K562 (cell line): Measurements from ENCODE around the gene PAPOLB. TPM values are rescaled to one million over a fixed set of nuclear protein-coding genes. Genes with fewer than 3 reads are reported as not detected.

Experiments used
- ARID2 ChIP-seq: fragments of 450-650 bp; IDR thresholded peaks from 2 replicates; pipeline ENCODE4 v1.6.1; 2017; ENCODE audit warnings: antibody characterized with exemption, mild to moderate bottlenecking
- C11orf30 ChIP-seq: fragments of 450-650 bp; IDR thresholded peaks from 2 replicates; pipeline ENCODE4 v1.6.1; 2016; ENCODE audit warnings: low read depth, mild to moderate bottlenecking
- CBX1 ChIP-seq: sonication (generic); IDR thresholded peaks from 2 replicates; pipeline ENCODE4 v1.6.1; 2016; ENCODE audit warnings: antibody characterized with exemption, low read depth, mild to moderate bottlenecking
- GTF2E2 ChIP-seq: fragments of 200-800 bp; sonication (Bioruptor generic); IDR thresholded peaks from 2 replicates; pipeline ENCODE4 v1.6.1; 2016; ENCODE audit warnings: missing genetic modification characterization, missing compliant biosample characterization
- JUNB ChIP-seq: fragments of 450-650 bp; formaldehyde crosslinking; conservative IDR thresholded peaks from 2 replicates; pipeline ENCODE4 v1.4.0; 2020; ENCODE audit warnings: mild to moderate bottlenecking
- PCBP2 ChIP-seq: fragments of 200-400 bp; formaldehyde crosslinking; IDR thresholded peaks from 2 replicates; pipeline ENCODE4 v1.6.1; 2018; ENCODE audit warnings: low read length, low read depth, mild to moderate bottlenecking, moderate library complexity; ENCODE audit not compliant: poor library complexity, severe bottlenecking
- POU5F1 ChIP-seq: fragments of 150-350 bp; IDR thresholded peaks from 2 replicates; pipeline ENCODE4 v1.6.1; 2014; ENCODE audit warnings: borderline replicate concordance, low read length, low read depth, mild to moderate bottlenecking; ENCODE audit not compliant: partially characterized antibody
- SETDB1 ChIP-seq: IDR thresholded peaks from one replicate; pipeline ENCODE4 v1.6.1; 2012; ENCODE audit warnings: low read length, control low read depth, inconsistent platforms
- SMARCA5 ChIP-seq: fragments of 450-650 bp; IDR thresholded peaks from 2 replicates; pipeline ENCODE4 v1.6.1; 2016
- THRB ChIP-seq: fragments of 450-650 bp; formaldehyde crosslinking; conservative IDR thresholded peaks from 2 replicates; pipeline ENCODE4 v1.4.0; 2022; ENCODE audit warnings: mild to moderate bottlenecking, missing genetic modification characterization
- TRIM28 ChIP-seq: fragments of 450-650 bp; IDR thresholded peaks from 2 replicates; pipeline ENCODE4 v1.6.1; 2017
- ZBED1 ChIP-seq: IDR thresholded peaks from 2 replicates; pipeline ENCODE4 v1.6.1; 2014
- ZBTB17 ChIP-seq: fragments of 450-650 bp; formaldehyde crosslinking; IDR thresholded peaks from 2 replicates; pipeline ENCODE4 v1.4.0; 2020; ENCODE audit warnings: mild to moderate bottlenecking
- ZKSCAN8 ChIP-seq: fragments of 200-800 bp; sonication (Bioruptor generic); IDR thresholded peaks from 2 replicates; pipeline ENCODE4 v1.6.1; 2016; ENCODE audit warnings: missing genetic modification characterization, missing compliant biosample characterization
- ZNF551 ChIP-seq: fragments of 250-450 bp; sonication (Bioruptor Pico); IDR thresholded peaks from 2 replicates; pipeline ENCODE4 v1.5.0; 2021; ENCODE audit warnings: mild to moderate bottlenecking, moderate library complexity
- ZNF583 ChIP-seq: fragments of 250-450 bp; sonication (Bioruptor Pico); IDR thresholded peaks from 2 replicates; pipeline ENCODE4 v1.4.0; 2020
- ZNF584 ChIP-seq: fragments of 200-800 bp; sonication (Bioruptor generic); IDR thresholded peaks from 2 replicates; pipeline ENCODE4 v1.6.1; 2016; ENCODE audit warnings: low read depth, mild to moderate bottlenecking, missing genetic modification characterization, missing compliant biosample characterization
- ZNF766 ChIP-seq: fragments of 200-800 bp; sonication (Bioruptor generic); conservative IDR thresholded peaks from 2 replicates; pipeline ENCODE4 v1.6.1; 2016; ENCODE audit warnings: missing genetic modification characterization, missing compliant biosample characterization
- ZSCAN32 ChIP-seq: fragments of 450-650 bp; formaldehyde crosslinking; IDR thresholded peaks from 2 replicates; pipeline ENCODE4 v1.4.0; 2020; ENCODE audit warnings: mild to moderate bottlenecking, moderate library complexity
- polyA plus RNA-seq, 8 experiments: library from polyadenylated mRNA; depleted of rRNA in 4 of 8; stranded (reverse) in 5 of 8; unstranded in 3 of 8; fragments of >200 nt; fragmentation: Nextera tagmentation in 2 of 8; fragmentation: Illumina TruSeq in 1 of 8; extraction: Ambion mirVana in 2 of 8; extraction: Trizol in 1 of 8; gene quantifications; 2 replicates each; pipeline versions ENCODE4 v1.2.1 to v1.2.3, GENCODE V29; 2011 to 2014; ENCODE audit warnings: inconsistent platforms in 1 of 8, missing spikeins in 1 of 8
- total RNA-seq, 7 experiments: library from RNA; depleted of rRNA in 6 of 7; stranded (reverse); fragments of >200 nt in 6 of 7; fragmentation: Illumina TruSeq in 2 of 7; extraction: Trizol in 2 of 7; gene quantifications; 2 replicates each; pipeline versions ENCODE4 v1.2.1 to v1.2.3, GENCODE V29; 2011 to 2021; ENCODE audit warnings: low replicate concordance in 1 of 7
- TF ChIP-seq, protein P1 (sequence below): IDR thresholded peaks from 2 replicates; pipeline ENCODE4 v1.6.1; 2012; ENCODE audit warnings: low read depth, low read length, improper control_type of control experiment, borderline replicate concordance
- TF ChIP-seq, protein P2 (sequence below): sonication (generic); formaldehyde crosslinking; IDR thresholded peaks from 2 replicates; pipeline ENCODE4 v1.8.1; 2023; ENCODE audit warnings: mild to moderate bottlenecking, missing genetic modification reagents, moderate library complexity

PAPOLB gene
- total and polyA plus RNA-seq, 9 of the 15 experiments (the other 6 are each of a cell fraction or from before 2014, with no cell fraction given), result 0.04 to 0.33 (median 0.16) TPM; not detected in 4

DNA sequence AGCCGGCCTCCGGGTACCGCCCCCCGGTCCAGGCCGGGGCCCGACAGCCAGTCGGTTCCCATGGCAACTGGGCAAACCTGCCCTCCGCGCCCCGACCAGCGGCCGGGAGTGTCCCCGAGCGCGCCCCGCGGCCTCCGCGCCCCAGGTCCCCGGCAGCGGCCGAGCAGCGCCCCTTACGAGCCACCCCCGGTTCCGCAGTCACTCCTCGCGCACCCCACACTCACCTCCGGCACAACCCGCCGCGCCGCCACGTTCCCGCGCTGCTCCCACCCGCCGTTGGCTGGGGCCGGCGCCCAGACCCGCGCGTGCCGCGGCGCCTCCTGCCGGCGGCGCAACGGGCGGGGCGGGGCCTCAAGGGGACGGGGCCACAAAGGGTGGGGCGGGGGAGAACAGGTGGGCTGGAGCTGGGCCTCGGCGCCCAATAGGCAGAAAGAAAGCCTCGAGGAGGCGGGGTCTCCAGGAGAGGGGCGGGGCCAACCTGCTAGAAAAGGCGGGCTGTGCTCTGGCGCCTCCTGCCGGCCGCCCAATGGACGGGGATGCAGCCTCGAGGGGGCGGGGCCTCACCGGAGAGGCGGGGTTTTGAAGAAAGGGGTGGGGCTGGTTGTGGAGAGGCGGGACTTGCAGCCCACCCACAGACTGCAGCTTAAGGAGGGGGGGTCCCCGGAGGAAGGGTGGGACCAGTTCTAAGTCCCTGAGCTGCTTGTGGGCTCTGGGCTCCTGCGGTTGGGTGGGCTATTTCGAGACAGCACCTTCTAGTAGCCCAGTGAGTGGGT is 21.7 kb upstream of the PAPOLB start, which contains the start of gene RADIL (continued):
- TF ChIP-seq, protein P1, sequence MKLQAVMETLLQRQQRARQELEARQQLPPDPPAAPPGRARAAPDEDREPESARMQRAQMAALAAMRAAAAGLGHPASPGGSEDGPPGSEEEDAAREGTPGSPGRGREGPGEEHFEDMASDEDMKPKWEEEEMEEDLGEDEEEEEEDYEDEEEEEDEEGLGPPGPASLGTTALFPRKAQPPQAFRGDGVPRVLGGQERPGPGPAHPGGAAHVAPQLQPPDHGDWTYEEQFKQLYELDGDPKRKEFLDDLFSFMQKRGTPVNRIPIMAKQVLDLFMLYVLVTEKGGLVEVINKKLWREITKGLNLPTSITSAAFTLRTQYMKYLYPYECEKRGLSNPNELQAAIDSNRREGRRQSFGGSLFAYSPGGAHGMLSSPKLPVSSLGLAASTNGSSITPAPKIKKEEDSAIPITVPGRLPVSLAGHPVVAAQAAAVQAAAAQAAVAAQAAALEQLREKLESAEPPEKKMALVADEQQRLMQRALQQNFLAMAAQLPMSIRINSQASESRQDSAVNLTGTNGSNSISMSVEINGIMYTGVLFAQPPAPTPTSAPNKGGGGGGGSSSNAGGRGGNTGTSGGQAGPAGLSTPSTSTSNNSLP, result no peak
- TF ChIP-seq ZNF551 (CRISPR knock-in tag), result no peak
- TF ChIP-seq ZNF584, result no peak
- no peak for TF ChIP-seq POU5F1
- no peak for TF ChIP-seq SETDB1
- peak; percentile 69; the same call in 1 of the 2 replicates for TF ChIP-seq CBX1
- TF ChIP-seq, protein P2, sequence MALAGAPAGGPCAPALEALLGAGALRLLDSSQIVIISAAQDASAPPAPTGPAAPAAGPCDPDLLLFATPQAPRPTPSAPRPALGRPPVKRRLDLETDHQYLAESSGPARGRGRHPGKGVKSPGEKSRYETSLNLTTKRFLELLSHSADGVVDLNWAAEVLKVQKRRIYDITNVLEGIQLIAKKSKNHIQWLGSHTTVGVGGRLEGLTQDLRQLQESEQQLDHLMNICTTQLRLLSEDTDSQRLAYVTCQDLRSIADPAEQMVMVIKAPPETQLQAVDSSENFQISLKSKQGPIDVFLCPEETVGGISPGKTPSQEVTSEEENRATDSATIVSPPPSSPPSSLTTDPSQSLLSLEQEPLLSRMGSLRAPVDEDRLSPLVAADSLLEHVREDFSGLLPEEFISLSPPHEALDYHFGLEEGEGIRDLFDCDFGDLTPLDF (CRISPR knock-in tag), result peak; percentile 69
- no peak for TF ChIP-seq ZNF583
- TF ChIP-seq C11orf30, result no peak
- no peak for TF ChIP-seq THRB (CRISPR knock-in tag)
- no peak for TF ChIP-seq ZSCAN32
- no peak for TF ChIP-seq ZKSCAN8 (CRISPR knock-in tag)
- TF ChIP-seq ZNF766 (CRISPR knock-in tag), result no peak
- TF ChIP-seq ARID2, result no peak
- no peak for TF ChIP-seq SMARCA5
- no peak for TF ChIP-seq TRIM28
- no peak for TF ChIP-seq ZBTB17 (CRISPR knock-in tag)
- TF ChIP-seq JUNB (CRISPR knock-in tag), result no peak
- TF ChIP-seq GTF2E2 (tag), result no peak
- no peak for TF ChIP-seq ZBED1
- TF ChIP-seq PCBP2, result no peak
